ENCODE data around the gene LINC01488. TPM values are rescaled to one million over a fixed set of nuclear protein-coding genes. Genes with fewer than 3 reads are reported as not detected.

The LINC01488 gene
- total and polyA plus RNA-seq, 10 of the 15 experiments (the other 5 are each of a cell fraction or from before 2014, with no cell fraction given), result not detected

DNA sequence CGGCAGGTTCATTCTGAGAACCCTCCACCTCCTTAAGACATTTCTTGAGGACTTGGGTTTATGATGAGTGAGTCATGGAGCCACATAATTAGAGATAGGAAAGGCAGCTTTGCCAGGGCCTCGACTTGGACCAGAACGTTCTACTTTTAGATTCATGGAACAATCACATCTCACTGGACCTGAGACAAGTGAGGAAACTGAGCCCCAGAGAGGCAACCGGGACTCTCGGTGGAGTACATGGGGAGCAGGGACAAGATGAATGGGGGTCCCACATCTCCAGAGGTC lies 59.5 kb downstream of the LINC01488 start:
- ChIA-PET CTCF (no interaction called here), RAD21 (ENCODE audit: unreplicated experiment) (no interaction called here), POLR2A (no interaction called here), SMC1A (ENCODE audit: uncharacterized antibody, unreplicated experiment) (no interaction called here)
- Histone ChIP-seq H3K9ac (ENCODE audit: control insufficient read depth, insufficient read depth, low read length) (no peak overlapping the region), H3K9me3 (replicated peaks; ENCODE audit: control insufficient read depth, insufficient read depth, low read length) (no peaks in the 10 kb centered on the region; the same call in 2 of the 3 replicates), H3K36me3 (ENCODE audit: control insufficient read depth in 2 of 2, insufficient read depth in 2 of 2, low read length in 1 of 2) (no peaks in the 10 kb centered on the region), H3K4me2 (ENCODE audit: control insufficient read depth, insufficient read depth) (no peak overlapping the region), H3K27ac (ENCODE audit: control insufficient read depth, insufficient read depth) (no peak overlapping the region), H4K20me1 (ENCODE audit: control insufficient read depth, insufficient read depth) (peaks cover 3% of the 10 kb centered on the region; the same call in 1 of the 2 replicates), H3K27me3 (replicated peaks in 1 of 2; ENCODE audit: control insufficient read depth in 2 of 2, insufficient read depth in 2 of 2, low read length in 1 of 2) (no peaks in the 10 kb centered on the region; a peak in 1 of 4 replicates), H3K4me1 (ENCODE audit: control insufficient read depth, insufficient read depth, low read length) (no peaks in the 10 kb centered on the region), H3K4me3 (no peak overlapping the region), H2AFZ (ENCODE audit: control insufficient read depth, low read depth, low read length) (no peak overlapping the region), H3K79me2 (ENCODE audit: control insufficient read depth, insufficient read depth, low read length) (no peaks in the 10 kb centered on the region)
- DNase-seq (ENCODE audit: low read depth, low spot score), result no peak
- no peak for ATAC-seq
- intact Hi-C loops (cut with micrococcal nuclease; ENCODE audit: unreplicated experiment), result no loop called here
- WGBS (ENCODE audit: insufficient coverage, insufficient replicate concordance, low lambda C conversion rate, missing lambda C conversion rate), result 48% methylated on average over 5 of the region's 5 CpGs
- no peak for FAIRE-seq
- BruUV-seq (replicated peaks), result no TSS peak
- in situ Hi-C loops (cut with MboI), result no loop called here
- TF ChIP-seq, protein P1, sequence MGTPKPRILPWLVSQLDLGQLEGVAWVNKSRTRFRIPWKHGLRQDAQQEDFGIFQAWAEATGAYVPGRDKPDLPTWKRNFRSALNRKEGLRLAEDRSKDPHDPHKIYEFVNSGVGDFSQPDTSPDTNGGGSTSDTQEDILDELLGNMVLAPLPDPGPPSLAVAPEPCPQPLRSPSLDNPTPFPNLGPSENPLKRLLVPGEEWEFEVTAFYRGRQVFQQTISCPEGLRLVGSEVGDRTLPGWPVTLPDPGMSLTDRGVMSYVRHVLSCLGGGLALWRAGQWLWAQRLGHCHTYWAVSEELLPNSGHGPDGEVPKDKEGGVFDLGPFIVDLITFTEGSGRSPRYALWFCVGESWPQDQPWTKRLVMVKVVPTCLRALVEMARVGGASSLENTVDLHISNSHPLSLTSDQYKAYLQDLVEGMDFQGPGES (IDR thresholded peaks at IDR 0.05), result no peak
- no peak for TF ChIP-seq ATF7 (IDR thresholded peaks at IDR 0.05; ENCODE audit: low read depth)
- no peak for TF ChIP-seq EP300 (IDR thresholded peaks at IDR 0.05; ENCODE audit: borderline replicate concordance in 1 of 2, control insufficient read depth in 1 of 2, low read depth in 2 of 2, low read length in 2 of 2)
- no peak for TF ChIP-seq SIN3A (IDR thresholded peaks at IDR 0.05; ENCODE audit: low read depth, low read length)
- TF ChIP-seq SMARCA5 (IDR thresholded peaks at IDR 0.05), result no peak
- no peak for TF ChIP-seq RFX5 (IDR thresholded peaks at IDR 0.05; ENCODE audit: low read depth, low read length)
- no peak for TF ChIP-seq ZSCAN29 (IDR thresholded peaks at IDR 0.05)
- TF ChIP-seq STAT1 (conservative IDR thresholded peaks at IDR 0.05), result no peak
- no peak for TF ChIP-seq NR2F1 (conservative IDR thresholded peaks at IDR 0.05)
- TF ChIP-seq HCFC1 (IDR thresholded peaks at IDR 0.05; ENCODE audit: low read length), result no peak
- TF ChIP-seq MAX (IDR thresholded peaks at IDR 0.05; ENCODE audit: low read depth, low read length), result no peak
- no peak for TF ChIP-seq ESRRA (IDR thresholded peaks at IDR 0.05; ENCODE audit: low read length)
- TF ChIP-seq USF2 (IDR thresholded peaks at IDR 0.05; ENCODE audit: borderline replicate concordance, low read depth, low read length), result no peak
